T-helper 2 cell (primary cell): Measurements from ENCODE around the gene TRMU.
A peak's percentile ranks its signal among the peaks of the same experiment; 100 is the strongest.

Experiments used
- DNase-seq, 5 experiments: peaks; one replicate each; pipeline versions ENCODE4 v3.0.0 to v3.0.0-alpha.2; 2012 to 2022

The TRMU gene

GRCh38 chr22:46370584-46371291 lies 35.2 kb downstream of the TRMU start:
- DNase-seq, result peak in 2 of 5 experiments; percentile 33 to 82

DNA sequence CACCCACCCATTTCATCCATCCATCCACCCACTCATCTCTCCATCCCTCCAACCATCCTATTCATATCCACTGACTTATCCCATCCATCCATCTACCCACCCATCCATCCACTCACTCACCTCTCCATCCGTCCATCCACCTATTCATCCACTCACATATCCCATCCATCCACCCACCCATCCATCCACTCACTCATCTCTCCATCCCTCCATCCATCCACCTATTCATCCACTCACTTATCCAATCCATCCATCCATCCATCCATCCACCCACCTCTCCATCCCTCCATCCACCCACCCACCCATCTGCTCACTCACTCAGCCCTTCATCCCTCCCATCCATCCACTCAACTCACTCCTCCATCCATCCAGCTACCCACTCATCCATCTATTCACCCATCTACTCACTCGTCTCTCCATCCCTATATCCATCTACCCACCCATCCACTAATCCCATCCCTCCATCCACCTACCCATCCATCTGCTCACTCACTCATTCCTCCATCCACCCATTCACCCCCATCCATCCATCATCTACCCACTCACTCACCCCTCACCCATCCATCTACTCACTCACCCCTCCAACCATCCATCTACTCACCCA lies 36.2 kb downstream of the TRMU start:
- DNase-seq, result no peak

DNA sequence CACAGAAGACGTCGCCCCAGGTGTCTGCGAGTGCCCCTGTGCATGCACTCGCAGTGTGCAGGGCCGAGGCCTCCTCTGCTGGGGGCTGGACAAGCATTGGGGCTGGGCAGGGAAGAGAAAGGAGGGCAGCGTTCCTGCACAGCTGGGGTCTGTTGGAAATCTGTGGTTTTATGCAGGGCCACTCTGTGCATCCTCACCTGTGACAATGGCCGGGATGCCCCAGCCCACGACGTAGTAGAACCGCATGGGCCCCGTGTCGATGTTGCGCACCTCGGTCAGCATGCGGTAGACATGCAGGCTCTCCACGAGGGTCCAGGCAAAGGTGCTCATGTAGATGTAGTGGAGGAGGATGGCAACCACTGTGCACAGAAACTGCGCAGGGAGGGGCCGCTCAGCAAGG lies 37.2 kb downstream of the TRMU start:
- DNase-seq, result no peak

GRCh38 chr22:46373159-46373558 lies 37.6 kb downstream of the TRMU start:
- peak in 1 of 5 experiments; percentile 30 for DNase-seq

DNA sequence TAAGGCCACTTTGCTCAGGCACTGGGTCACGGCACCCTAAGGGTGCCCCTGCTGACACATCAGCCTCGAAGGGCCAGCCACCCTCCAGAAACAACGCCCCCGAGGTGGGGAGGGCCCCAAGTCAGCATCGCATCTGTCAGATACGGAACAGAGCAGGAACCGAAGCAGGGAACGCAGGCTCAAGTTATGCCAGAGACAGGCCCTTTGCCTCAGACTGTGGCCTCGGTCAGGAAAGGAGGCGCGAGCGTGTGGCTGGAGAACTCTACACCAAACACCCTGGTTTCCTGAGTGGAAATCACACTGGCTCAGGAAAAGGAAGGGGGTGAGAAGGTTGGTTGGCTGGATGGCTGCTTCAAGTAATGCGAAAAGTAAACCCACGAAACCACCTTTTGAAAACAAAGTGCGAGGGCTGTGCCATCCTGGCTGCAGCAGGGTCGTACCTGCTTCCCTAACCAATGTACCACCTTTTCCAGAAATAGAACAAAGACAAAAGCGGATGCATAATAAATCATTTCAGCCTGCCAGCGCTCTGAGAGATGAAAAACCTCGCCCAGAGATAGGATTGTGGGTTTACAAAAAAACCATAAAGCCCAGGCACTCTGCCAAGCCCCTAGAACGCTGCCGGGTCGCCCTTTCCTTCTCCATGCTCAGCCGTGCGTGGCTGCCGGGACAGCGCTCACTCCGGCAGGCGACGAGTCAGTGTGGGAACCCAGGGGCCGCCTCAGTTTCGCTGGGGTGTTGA lies 38.6 kb downstream of the TRMU start:
- DNase-seq, result peak in 1 of 5 experiments; percentile 78

GRCh38 chr22:46374663-46375474 lies 39.4 kb downstream of the TRMU start:
- DNase-seq, result no peak

GRCh38 chr22:46376111-46376510 lies 40.6 kb downstream of the TRMU start:
- no peak for DNase-seq

GRCh38 chr22:46376908-46377524 lies 41.5 kb downstream of the TRMU start:
- no peak for DNase-seq

- no peak for DNase-seq
These were observed 42.3 kb downstream of the TRMU start for GRCh38 chr22:46377525-46378425.

DNA sequence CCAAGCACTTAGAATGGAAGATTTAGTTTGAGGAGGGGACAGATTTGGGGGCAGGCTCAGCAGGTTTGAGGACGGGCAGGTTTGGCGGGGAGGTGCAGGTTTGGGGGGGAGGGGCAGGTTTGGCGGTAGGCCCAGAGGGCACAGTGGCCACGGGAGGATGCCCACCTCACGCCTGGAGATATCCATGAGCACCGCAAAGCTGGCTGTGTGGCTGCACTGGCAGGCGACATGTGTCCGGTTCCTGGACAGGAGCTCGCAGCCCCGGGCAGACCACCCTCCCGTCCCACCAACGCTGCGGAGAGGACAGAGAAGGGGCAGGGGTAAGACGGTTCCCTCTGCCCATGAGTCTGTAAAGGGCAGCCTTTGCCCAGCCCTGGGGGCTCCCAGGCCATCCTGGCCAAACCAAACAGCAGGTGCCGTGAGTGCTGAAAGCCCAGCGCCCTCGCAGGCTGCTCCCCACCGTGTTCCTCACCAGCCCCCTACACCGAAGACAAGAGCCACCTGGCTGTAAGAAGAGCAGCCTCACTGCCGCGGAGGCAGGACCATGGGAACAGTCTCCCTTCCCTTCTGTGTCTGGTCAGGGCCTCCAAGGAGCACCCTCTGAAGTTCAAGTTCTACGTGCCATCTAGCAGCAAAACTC lies 43.0 kb downstream of the TRMU start:
- DNase-seq, result no peak

DNA sequence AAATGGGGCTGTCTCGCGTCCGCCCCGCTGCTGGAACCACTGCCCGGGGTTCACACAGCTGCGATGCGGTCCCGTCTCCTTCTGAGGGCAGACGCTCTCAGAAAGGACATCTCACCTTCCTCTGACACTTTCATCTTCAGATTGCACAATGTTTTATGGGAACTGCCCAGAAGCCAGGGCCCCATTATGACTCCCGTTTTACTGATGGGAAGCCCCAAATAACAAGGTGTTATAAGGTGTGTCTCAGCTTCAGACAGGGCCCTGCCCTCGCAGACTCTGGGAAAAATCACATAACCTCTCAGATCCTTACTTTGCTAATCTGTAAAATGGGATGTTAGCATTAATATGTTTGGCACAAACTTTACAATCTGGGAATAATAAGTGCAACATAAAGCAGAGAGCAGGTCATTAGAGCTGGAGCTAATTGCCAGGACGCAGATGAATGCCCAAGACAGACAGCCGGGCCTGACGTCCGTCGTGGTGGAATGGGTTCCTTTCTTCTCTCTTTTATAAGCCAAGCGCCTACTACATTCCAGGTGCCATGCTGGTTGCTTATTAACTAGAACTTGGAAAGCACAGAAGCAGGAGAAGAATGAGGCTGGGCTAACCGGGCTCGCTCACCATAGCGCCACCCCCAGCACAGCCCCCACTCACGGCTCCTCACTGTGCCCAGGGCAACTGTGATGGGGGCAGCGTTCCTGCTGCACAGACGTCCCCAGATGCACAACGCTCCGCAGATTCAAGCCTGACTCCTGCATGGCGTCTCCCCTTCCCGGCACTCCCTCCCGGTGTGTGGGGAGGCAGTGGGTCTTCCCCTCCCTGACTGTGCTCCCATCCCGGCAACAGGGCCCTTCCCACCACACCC lies 43.8 kb downstream of the TRMU start:
- no peak for DNase-seq

GRCh38 chr22:46380069-46380468 lies 44.6 kb downstream of the TRMU start:
- no peak for DNase-seq

- no peak for DNase-seq
These were observed 45.1 kb downstream of the TRMU start for GRCh38 chr22:46380581-46380980.

DNA sequence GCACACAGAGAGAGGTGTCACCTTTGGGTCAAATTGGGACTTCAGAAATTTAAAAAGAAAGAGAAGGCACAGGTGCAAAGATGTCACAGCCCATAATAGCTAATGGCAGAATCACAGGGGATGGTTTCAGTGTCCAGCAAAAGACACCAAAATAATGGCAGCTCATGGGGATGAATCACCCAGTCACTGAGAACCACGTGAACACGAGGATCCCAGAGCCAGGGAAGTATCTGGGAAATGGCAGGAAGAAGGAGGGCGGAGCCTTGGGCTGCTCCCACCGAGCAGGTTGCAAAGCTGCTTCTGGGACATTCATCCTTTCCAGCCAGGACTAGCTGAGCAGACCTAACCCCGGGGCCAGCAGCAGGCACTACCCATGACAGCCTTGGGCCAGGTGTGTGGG lies 45.6 kb downstream of the TRMU start:
- no peak for DNase-seq

DNA sequence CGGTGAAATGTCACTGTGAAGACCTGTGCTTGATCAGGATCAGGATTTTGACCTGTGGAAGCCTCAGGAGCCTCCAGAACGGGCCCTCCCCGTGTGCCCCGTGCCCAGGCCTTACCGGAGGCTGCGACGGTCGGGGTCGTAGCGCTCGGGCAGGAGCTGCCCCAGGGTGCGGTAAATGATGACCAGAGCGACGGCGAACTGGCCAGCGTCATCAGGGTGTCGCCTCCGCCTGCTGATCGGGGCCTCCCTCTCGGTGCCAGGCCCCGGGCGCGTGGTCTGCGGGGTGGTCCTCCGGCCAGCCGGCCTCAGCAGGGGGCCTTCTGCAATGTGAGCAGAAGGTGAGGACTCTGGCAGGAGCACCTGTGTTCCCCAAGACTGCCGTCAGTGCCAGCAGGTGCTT lies 46.2 kb downstream of the TRMU start:
- DNase-seq, result no peak

DNA sequence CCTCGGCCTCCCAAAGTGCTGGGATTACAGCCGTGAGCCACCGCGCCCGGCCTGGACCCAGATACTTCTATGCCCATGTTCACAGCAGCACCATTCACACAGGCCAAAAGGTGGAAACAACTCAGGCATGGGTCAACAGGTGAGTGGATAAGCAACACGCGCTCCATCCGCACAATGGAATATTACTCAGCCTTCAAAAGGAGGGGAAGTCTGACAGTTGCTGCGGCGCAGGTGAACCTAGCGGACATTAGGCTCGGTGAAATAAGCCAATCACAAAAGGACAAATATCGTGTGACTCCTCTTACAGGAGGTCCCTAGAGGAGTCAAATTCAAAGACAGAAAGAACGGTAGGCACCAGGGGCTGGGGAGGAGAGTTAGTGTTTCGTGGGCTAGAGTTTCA lies 47.0 kb downstream of the TRMU start:
- DNase-seq, result no peak

GRCh38 chr22:46386312-46386711 lies 50.8 kb downstream of the TRMU start:
- no peak for DNase-seq

GRCh38 chr22:46387748-46388147 lies 52.2 kb downstream of the TRMU start:
- no peak for DNase-seq

- no peak for DNase-seq
These were observed 53.1 kb downstream of the TRMU start for GRCh38 chr22:46388647-46389046.

DNA sequence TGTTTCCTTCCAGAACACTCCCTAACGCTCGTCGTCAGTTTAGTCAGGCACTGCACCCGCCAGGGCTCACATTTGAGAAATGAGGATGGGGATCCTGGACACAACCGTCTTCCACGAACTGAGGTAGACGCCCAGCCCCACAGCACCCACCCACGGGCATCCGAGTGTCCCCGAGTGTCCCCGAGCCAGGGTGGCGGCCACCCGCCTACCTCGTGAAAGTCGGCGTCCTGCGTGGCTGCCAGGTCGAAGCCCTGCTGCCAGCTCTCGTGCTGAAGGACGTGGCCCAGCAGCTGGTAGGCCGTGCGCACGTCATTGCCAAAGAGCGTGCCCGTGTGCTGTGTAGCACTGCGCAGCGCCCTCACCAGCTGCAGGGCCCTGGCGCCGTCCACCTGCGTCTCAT lies 53.6 kb downstream of the TRMU start:
- DNase-seq, result no peak
